Osteoblast (primary cell): ENCODE results near the gene CAMKMT. TPM values are rescaled to one million over a fixed set of nuclear protein-coding genes. Genes with fewer than 3 reads are reported as not detected.

ENCODE experiments used
- DNase-seq: peaks from one replicate; pipeline ENCODE4 v3.0.0; 2011; ENCODE audit warnings: low spot score, mixed read lengths; ENCODE audit not compliant: insufficient read length; ENCODE audit errors: missing footprints
- H2AFZ ChIP-seq: 2 replicates; pipeline ENCODE4 v1.6.0; 2011; ENCODE audit warnings: mild to moderate bottlenecking, low read length
- H3K27ac ChIP-seq: 2 replicates; pipeline ENCODE4 v1.5.1; 2011; ENCODE audit warnings: mild to moderate bottlenecking, low read depth, low read length, moderate library complexity
- H3K27me3 ChIP-seq: 2 replicates; pipeline ENCODE4 v1.6.0; 2012; ENCODE audit warnings: mild to moderate bottlenecking, control low read depth, inconsistent platforms, low read length, moderate library complexity; ENCODE audit not compliant: insufficient read depth
- H3K36me3 ChIP-seq: 2 replicates; pipeline ENCODE4 v1.5.1; 2011; ENCODE audit warnings: mild to moderate bottlenecking, low read length, control low read depth, moderate library complexity; ENCODE audit not compliant: insufficient read depth
- H3K4me1 ChIP-seq: 2 replicates; pipeline ENCODE4 v1.5.1; 2011; ENCODE audit warnings: mild to moderate bottlenecking, low read length, control low read depth, moderate library complexity; ENCODE audit not compliant: insufficient read depth
- H3K4me2 ChIP-seq: 2 replicates; pipeline ENCODE4 v1.6.0; 2011; ENCODE audit warnings: mild to moderate bottlenecking, low read length; ENCODE audit not compliant: insufficient read depth
- H3K4me3 ChIP-seq: fragments of 200-600 bp; sonication (generic); 3 replicates; pipeline ENCODE4 v1.5.1; 2012; ENCODE audit warnings: mild to moderate bottlenecking, low read length, inconsistent platforms; ENCODE audit not compliant: insufficient read depth
- H3K79me2 ChIP-seq: 2 replicates; pipeline ENCODE4 v1.6.0; 2012; ENCODE audit warnings: mild to moderate bottlenecking, low read length, control low read depth, inconsistent platforms; ENCODE audit not compliant: insufficient read depth
- H3K9me3 ChIP-seq: 2 replicates; pipeline ENCODE4 v1.5.1; 2011; ENCODE audit warnings: low read depth, low read length, control low read depth
- H4K20me1 ChIP-seq: 2 replicates; pipeline ENCODE4 v1.6.0; 2012; ENCODE audit warnings: mild to moderate bottlenecking, low read length, control low read depth; ENCODE audit not compliant: insufficient read depth
- CTCF ChIP-seq: IDR thresholded peaks from 2 replicates; pipeline ENCODE4 v1.5.1; 2011; ENCODE audit warnings: mild to moderate bottlenecking, low read depth, low read length, moderate library complexity; ENCODE audit errors: extremely low read depth
- total RNA-seq: library from RNA; depleted of rRNA; stranded (reverse); fragments of >200 nt; gene quantifications from 2 replicates; pipeline ENCODE4 v1.2.3, GENCODE V29; 2012

CAMKMT gene
- total RNA-seq, 1 donor, result 7.2 TPM

- peaks cover 6% of the 10 kb centered on the region for H4K20me1 ChIP-seq
- no peaks in the 10 kb centered on the region for H3K27me3 ChIP-seq
- H3K4me3 ChIP-seq, result no peak overlapping the region
- H2AFZ ChIP-seq, result no peak overlapping the region
- H3K9me3 ChIP-seq, result no peaks in the 10 kb centered on the region
- H3K79me2 ChIP-seq, result no peaks in the 10 kb centered on the region
- no peak overlapping the region for H3K4me2 ChIP-seq
- H3K4me1 ChIP-seq, result no peaks in the 10 kb centered on the region
- no peak for DNase-seq
- H3K27ac ChIP-seq, result no peak overlapping the region
- H3K36me3 ChIP-seq, result no peaks in the 10 kb centered on the region
- peak; percentile 53 for TF ChIP-seq CTCF
Observed at GRCh38 chr2:44389895-44390294, 28.1 kb downstream of the CAMKMT start.

- Histone ChIP-seq H2AFZ (no peak overlapping the region), H3K9me3 (no peaks in the 10 kb centered on the region), H3K27me3 (no peaks in the 10 kb centered on the region), H3K4me3 (no peak overlapping the region), H3K4me2 (no peak overlapping the region), H3K79me2 (no peaks in the 10 kb centered on the region), H3K36me3 (no peaks in the 10 kb centered on the region), H4K20me1 (peaks cover 4% of the 10 kb centered on the region), H3K27ac (no peak overlapping the region), H3K4me1 (no peaks in the 10 kb centered on the region)
- no peak for DNase-seq
- TF ChIP-seq CTCF, result peak; percentile 68
Observed at GRCh38 chr2:44392338-44392943, 30.7 kb downstream of the CAMKMT start.

GRCh38 chr2:44397447-44398175 lies 35.9 kb downstream of the CAMKMT start:
- no peak for DNase-seq
- no peaks in the 10 kb centered on the region for H3K27me3 ChIP-seq
- H3K4me2 ChIP-seq, result peak overlapping the region; percentile 69
- TF ChIP-seq CTCF, result no peak
- no peak overlapping the region for H3K27ac ChIP-seq
- no peaks in the 10 kb centered on the region for H3K4me1 ChIP-seq
- no peaks in the 10 kb centered on the region for H3K79me2 ChIP-seq
- H3K9me3 ChIP-seq, result no peaks in the 10 kb centered on the region
- H3K4me3 ChIP-seq, result peak overlapping the region; percentile 55
- no peaks in the 10 kb centered on the region for H4K20me1 ChIP-seq
- H3K36me3 ChIP-seq, result no peaks in the 10 kb centered on the region
- peak overlapping the region; percentile 11 for H2AFZ ChIP-seq

GRCh38 chr2:44398243-44398897 lies 36.6 kb downstream of the CAMKMT start:
- Histone ChIP-seq H3K4me3 (peak overlapping the region; percentile 55), H3K27me3 (no peaks in the 10 kb centered on the region), H3K4me1 (no peaks in the 10 kb centered on the region), H3K79me2 (no peaks in the 10 kb centered on the region), H2AFZ (peak overlapping the region; percentile 11), H4K20me1 (no peaks in the 10 kb centered on the region), H3K27ac (no peak overlapping the region), H3K4me2 (peak overlapping the region; percentile 69), H3K9me3 (no peaks in the 10 kb centered on the region), H3K36me3 (no peaks in the 10 kb centered on the region)
- DNase-seq, result no peak
- TF ChIP-seq CTCF, result no peak
